ENCODE data around the gene TIMM10. TPM values are rescaled to one million over a fixed set of nuclear protein-coding genes. Genes with fewer than 3 reads are reported as not detected.

The TIMM10 gene
- total RNA-seq, 6 donors from 2014 or later = 7.3 to 62.2 (median 26.8) TPM

DNA sequence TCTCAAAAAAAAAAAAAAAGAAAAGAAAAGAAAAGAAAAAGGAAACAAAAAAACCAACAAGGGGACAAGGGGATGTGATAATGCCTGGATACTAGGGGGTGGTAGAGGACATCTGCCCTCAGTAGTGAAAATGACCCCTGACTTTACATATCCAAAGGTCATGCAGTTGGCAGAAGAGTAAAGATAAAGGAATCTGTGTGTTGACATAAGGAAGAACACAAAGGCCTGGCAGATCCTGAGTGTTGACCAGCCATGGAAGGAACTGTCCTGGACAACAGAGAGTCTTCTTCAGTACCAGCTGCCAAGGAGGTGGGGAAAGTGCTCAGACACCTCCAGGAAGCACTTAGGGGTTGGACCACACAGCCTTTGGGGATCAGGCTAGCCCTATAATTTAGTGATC is 27.7 kb downstream of the TIMM10 start:
- DNase-seq (no peak), ATAC-seq (ENCODE audit: low FRiP score in 2 of 2) (no peak)
- no peak for TF ChIP-seq POLR2A (IDR thresholded peaks at IDR 0.05)
- TF ChIP-seq, protein P1, sequence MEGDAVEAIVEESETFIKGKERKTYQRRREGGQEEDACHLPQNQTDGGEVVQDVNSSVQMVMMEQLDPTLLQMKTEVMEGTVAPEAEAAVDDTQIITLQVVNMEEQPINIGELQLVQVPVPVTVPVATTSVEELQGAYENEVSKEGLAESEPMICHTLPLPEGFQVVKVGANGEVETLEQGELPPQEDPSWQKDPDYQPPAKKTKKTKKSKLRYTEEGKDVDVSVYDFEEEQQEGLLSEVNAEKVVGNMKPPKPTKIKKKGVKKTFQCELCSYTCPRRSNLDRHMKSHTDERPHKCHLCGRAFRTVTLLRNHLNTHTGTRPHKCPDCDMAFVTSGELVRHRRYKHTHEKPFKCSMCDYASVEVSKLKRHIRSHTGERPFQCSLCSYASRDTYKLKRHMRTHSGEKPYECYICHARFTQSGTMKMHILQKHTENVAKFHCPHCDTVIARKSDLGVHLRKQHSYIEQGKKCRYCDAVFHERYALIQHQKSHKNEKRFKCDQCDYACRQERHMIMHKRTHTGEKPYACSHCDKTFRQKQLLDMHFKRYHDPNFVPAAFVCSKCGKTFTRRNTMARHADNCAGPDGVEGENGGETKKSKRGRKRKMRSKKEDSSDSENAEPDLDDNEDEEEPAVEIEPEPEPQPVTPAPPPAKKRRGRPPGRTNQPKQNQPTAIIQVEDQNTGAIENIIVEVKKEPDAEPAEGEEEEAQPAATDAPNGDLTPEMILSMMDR (IDR thresholded peaks at IDR 0.05) = no peak
- peaks cover 17 to 31% (median 25%) of the 10 kb centered on the region in 4 donors for H3K4me1 ChIP-seq
- no peaks in the 10 kb centered on the region for H3K9me3 ChIP-seq
- H3K36me3 ChIP-seq = peaks cover 0 to 5% (median 0%) of the 10 kb centered on the region in 4 donors
- no peak overlapping the region for H3K27ac ChIP-seq
- H3K4me3 ChIP-seq = no peak overlapping the region
- no peaks in the 10 kb centered on the region for H3K27me3 ChIP-seq

DNA sequence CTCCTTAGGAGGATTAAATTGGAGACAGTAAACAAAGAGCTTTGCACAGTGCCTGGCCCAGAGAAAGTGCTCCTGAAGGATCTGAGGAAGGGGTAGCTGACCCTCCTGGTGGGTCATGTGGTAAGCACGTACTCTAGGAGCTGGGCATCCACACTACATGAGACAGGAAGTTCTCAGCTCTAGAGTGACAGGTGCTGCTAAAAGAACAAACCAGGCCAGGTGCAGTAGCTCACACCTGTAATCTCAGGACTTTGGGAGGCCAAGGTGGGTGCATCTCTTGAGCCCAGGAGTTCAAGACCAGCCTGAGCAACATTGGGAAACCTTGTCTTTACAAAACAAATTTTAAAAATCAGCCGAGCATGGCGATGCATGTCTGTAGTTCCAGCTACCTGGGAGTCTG is 28.2 kb downstream of the TIMM10 start:
- DNase-seq (no peak), ATAC-seq (ENCODE audit: low FRiP score in 2 of 2) (no peak)
- no peaks in the 10 kb centered on the region for H3K9me3 ChIP-seq
- peaks cover 17 to 31% (median 25%) of the 10 kb centered on the region in 4 donors for H3K4me1 ChIP-seq
- peak overlapping the region in 2 of 4 donors; percentile 9 to 43 for H3K27ac ChIP-seq
- WGBS, 2 donors = 92 to 94% methylated on average over 3 of the region's 3 CpGs
- H3K27me3 ChIP-seq = no peaks in the 10 kb centered on the region
- H3K4me3 ChIP-seq = no peak overlapping the region
- TF ChIP-seq EP300 (IDR thresholded peaks at IDR 0.05) (no peak), POLR2AphosphoS5 (IDR thresholded peaks at IDR 0.05) (no peak), POLR2A (IDR thresholded peaks at IDR 0.05) (no peak)
- TF ChIP-seq, protein P1 (IDR thresholded peaks at IDR 0.05) = no peak
- H3K36me3 ChIP-seq = peaks cover 0 to 5% (median 0%) of the 10 kb centered on the region in 4 donors

DNA sequence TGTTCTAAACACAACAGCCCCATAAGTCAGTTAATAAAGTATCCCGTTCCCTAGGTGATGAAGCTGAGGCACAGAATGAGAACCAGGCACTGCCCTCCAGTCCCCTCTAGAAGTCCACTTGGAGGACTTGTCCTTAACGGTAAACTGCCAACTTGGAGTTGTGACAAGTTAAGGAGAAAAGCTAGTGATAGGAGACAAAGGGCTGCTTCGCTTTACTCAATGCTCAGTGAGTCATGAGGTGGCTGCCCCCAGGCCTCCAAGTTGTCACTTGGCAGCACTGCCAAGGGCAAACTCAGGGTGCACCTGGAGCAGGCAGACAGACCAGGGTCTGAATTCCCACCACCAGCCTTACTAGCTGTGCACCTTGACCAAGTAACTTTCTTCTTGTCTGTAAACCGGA is 28.6 kb downstream of the TIMM10 start:
- 63% methylated on average over 3 to 4 of the region's 4 CpGs for WGBS, 2 donors

DNA sequence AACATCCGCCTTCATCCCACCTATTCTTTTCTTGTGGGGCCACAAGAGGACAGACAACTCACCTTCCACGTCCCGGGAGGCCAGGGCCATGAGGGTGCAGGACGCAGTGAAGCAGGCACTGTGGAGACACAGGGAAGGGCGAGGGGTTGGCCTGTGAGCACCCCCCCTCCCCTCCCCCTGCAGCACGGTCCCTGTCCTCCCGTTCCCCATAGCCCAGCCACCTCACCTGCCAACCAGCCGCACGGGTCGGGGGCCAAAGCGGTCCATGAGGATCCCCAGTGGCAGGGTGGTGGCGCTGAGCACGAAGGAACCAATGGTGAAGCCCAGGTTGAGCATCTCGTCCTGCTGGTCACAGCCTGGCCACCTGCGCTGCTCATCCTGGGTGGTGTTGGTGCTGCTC is 29.6 kb downstream of the TIMM10 start:
- WGBS, 2 donors = 93% methylated on average over 14 to 15 of the region's 15 CpGs
- ATAC-seq (ENCODE audit: low FRiP score in 2 of 2) = no peak
- H3K27me3 ChIP-seq = no peaks in the 10 kb centered on the region
- TF ChIP-seq, protein P1 (IDR thresholded peaks at IDR 0.05) = no peak
- TF ChIP-seq POLR2A (IDR thresholded peaks at IDR 0.05) (no peak), POLR2AphosphoS5 (IDR thresholded peaks at IDR 0.05) (no peak), EP300 (IDR thresholded peaks at IDR 0.05) (no peak)
- no peak overlapping the region for H3K4me3 ChIP-seq
- H3K4me1 ChIP-seq = peaks cover 17 to 31% (median 25%) of the 10 kb centered on the region in 4 donors
- DNase-seq = peak in 1 of 2 donors; percentile 64
- peak overlapping the region in 2 of 4 donors; percentile 77 to 78 for H3K27ac ChIP-seq
- H3K36me3 ChIP-seq = peaks cover 0 to 7% (median 0%) of the 10 kb centered on the region in 4 donors
- H3K9me3 ChIP-seq = no peaks in the 10 kb centered on the region

More for the DNA sequence above, 28.6 kb downstream of the TIMM10 start:
- Histone ChIP-seq H3K27ac (peak overlapping the region in 2 of 4 donors; percentile 9 to 43), H3K4me1 (peaks cover 17 to 31% (median 25%) of the 10 kb centered on the region in 4 donors), H3K27me3 (no peaks in the 10 kb centered on the region), H3K4me3 (no peak overlapping the region), H3K9me3 (no peaks in the 10 kb centered on the region), H3K36me3 (peaks cover 0 to 5% (median 0%) of the 10 kb centered on the region in 4 donors)
- ATAC-seq (ENCODE audit: low FRiP score in 2 of 2) = no peak
- TF ChIP-seq POLR2A (IDR thresholded peaks at IDR 0.05) = no peak
- TF ChIP-seq, protein P1 (IDR thresholded peaks at IDR 0.05) = no peak
- TF ChIP-seq EP300 (IDR thresholded peaks at IDR 0.05) = no peak
- no peak for TF ChIP-seq POLR2AphosphoS5 (IDR thresholded peaks at IDR 0.05)
- peak in 1 of 2 donors; percentile 67 for DNase-seq

DNA sequence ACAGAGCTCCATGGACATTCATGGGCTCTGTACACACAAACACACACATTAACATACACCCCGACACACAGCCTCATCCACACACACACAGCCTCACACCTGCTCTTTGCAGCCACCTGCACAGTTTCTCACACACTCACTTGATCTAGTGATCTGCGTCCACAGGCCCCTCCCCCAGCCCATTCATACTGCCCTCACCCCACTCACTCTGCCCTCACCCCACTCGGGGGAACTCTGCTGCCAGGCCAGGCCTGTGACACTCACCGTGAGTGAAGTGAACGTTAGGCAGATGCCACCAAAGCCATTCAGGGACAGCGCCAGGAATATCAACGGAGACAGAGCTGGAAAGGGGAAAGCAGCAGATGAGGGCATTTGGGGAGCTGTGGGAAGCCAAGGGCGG is 30.0 kb downstream of the TIMM10 start:
- no peaks in the 10 kb centered on the region for H3K27me3 ChIP-seq
- H3K4me3 ChIP-seq = no peak overlapping the region
- 81 to 84% methylated on average over 8 of the region's 8 CpGs for WGBS, 2 donors
- H3K9me3 ChIP-seq = no peaks in the 10 kb centered on the region
- peaks cover 17 to 31% (median 25%) of the 10 kb centered on the region in 4 donors for H3K4me1 ChIP-seq
- ATAC-seq (ENCODE audit: low FRiP score in 2 of 2) (no peak), DNase-seq (no peak)
- TF ChIP-seq POLR2A (IDR thresholded peaks at IDR 0.05) (no peak), POLR2AphosphoS5 (IDR thresholded peaks at IDR 0.05) (no peak), EP300 (IDR thresholded peaks at IDR 0.05) (no peak)
- TF ChIP-seq, protein P1 (IDR thresholded peaks at IDR 0.05) = no peak
- H3K27ac ChIP-seq = peak overlapping the region; percentile 59 to 78 (median 70)
- H3K36me3 ChIP-seq = peaks cover 0 to 11% (median 0%) of the 10 kb centered on the region in 4 donors
